Immature natural killer cell (primary cell): ENCODE results near the gene TRIP11. TPM values are rescaled to one million over a fixed set of nuclear protein-coding genes. Genes with fewer than 3 reads are reported as not detected.
"Not testable (repeated sequence)": the region's sequence is repeated elsewhere in the genome, so short reads cannot be mapped to it uniquely, and the experiment has no call there.

Experiments used
- DNase-seq, 3 donors: peaks; one replicate each; pipeline ENCODE4 v3.0.0; 2022; ENCODE audit warnings: mixed read lengths in 1 of 3
- H3K27ac Mint-ChIP-seq, 6 donors: one replicate each; pipeline ENCODE4 v1.8.0; 2020; ENCODE audit warnings: mixed read lengths in 6 of 6, mild to moderate bottlenecking in 5 of 6, inconsistent platforms in 4 of 6, moderate library complexity in 3 of 6
- H3K27me3 Mint-ChIP-seq, 3 donors: one replicate each; pipeline ENCODE4 v1.8.0; 2020 to 2021; ENCODE audit warnings: low read depth in 3 of 3, mild to moderate bottlenecking in 3 of 3, mixed read lengths in 3 of 3, moderate library complexity in 3 of 3, inconsistent platforms in 1 of 3
- H3K36me3 Mint-ChIP-seq, 3 donors: one replicate each; pipeline ENCODE4 v1.8.0; 2020; ENCODE audit warnings: mixed read lengths in 3 of 3, inconsistent platforms in 2 of 3, mild to moderate bottlenecking in 2 of 3
- H3K4me1 Mint-ChIP-seq, 2 donors: one replicate each; pipeline ENCODE4 v1.8.0; 2020; ENCODE audit warnings: inconsistent platforms in 2 of 2, mild to moderate bottlenecking in 2 of 2, mixed read lengths in 2 of 2, moderate library complexity in 1 of 2
- H3K4me3 Mint-ChIP-seq, 5 donors: one replicate each; pipeline ENCODE4 v1.8.0; 2020; ENCODE audit warnings: mild to moderate bottlenecking in 5 of 5, mixed read lengths in 5 of 5, inconsistent platforms in 3 of 5, moderate library complexity in 3 of 5
- H3K9me3 Mint-ChIP-seq, 6 donors: one replicate each; pipeline ENCODE4 v1.8.0; 2020; ENCODE audit warnings: mild to moderate bottlenecking in 6 of 6, mixed read lengths in 6 of 6, inconsistent platforms in 4 of 6, moderate library complexity in 3 of 6
- polyA plus RNA-seq, 3 donors: library from polyadenylated mRNA; unstranded; fragments of 300-500 nt; fragmentation: Illumina TruSeq; gene quantifications; one replicate each; pipeline ENCODE4 v1.2.3, GENCODE V29; 2021

TRIP11 gene
- 10 to 100 TPM; 14.3 to 62.6 (median 24.3) TPM for polyA plus RNA-seq

GRCh38 chr14:92039719-92040430 is at the start of gene TRIP11:
TRIP11 (minus strand) TSS chr14:92040059; CDS start chr14:92039685, 374 bp downstream.
- H3K4me1 Mint-ChIP-seq = peaks cover 48 to 54% of the 10 kb centered on the region in 2 donors
- H3K9me3 Mint-ChIP-seq = no peaks in the 10 kb centered on the region
- peak within 1 kb of the TSS in 5 of 6 donors; percentile 94 to 100 (median 97) for H3K27ac Mint-ChIP-seq
- peak within 1 kb of the TSS; percentile 89 to 100 (median 96) for H3K4me3 Mint-ChIP-seq
- DNase-seq = peak; percentile 95 to 96 (median 96)
- peaks cover 6 to 10% (median 7%) of the 10 kb centered on the region in 3 donors for H3K27me3 Mint-ChIP-seq
- H3K36me3 Mint-ChIP-seq = no peaks in the 10 kb centered on the region

GRCh38 chr14:92088494-92088893 is 48.6 kb upstream of the TRIP11 start:
- Mint-ChIP-seq H3K36me3 (peaks cover 25 to 35% (median 31%) of the 10 kb centered on the region in 3 donors), H3K4me3 (no peak overlapping the region), H3K9me3 (no peaks in the 10 kb centered on the region), H3K27me3 (peaks cover 0 to 3% (median 0%) of the 10 kb centered on the region in 3 donors), H3K27ac (no peak overlapping the region), H3K4me1 (no peaks in the 10 kb centered on the region)
- DNase-seq = no peak

- Mint-ChIP-seq H3K4me3 (no peak overlapping the region), H3K4me1 (no peaks in the 10 kb centered on the region), H3K36me3 (peaks cover 5 to 14% (median 12%) of the 10 kb centered on the region in 3 donors), H3K27me3 (peaks cover 0 to 2% (median 0%) of the 10 kb centered on the region in 3 donors), H3K9me3 (no peaks in the 10 kb centered on the region), H3K27ac (no peak overlapping the region)
- no peak for DNase-seq
Measured at GRCh38 chr14:92074555-92074954, 34.7 kb upstream of the TRIP11 start.

- no peaks in the 10 kb centered on the region for H3K4me1 Mint-ChIP-seq
- H3K27me3 Mint-ChIP-seq = no peaks in the 10 kb centered on the region
- H3K27ac Mint-ChIP-seq = no peak overlapping the region
- no peaks in the 10 kb centered on the region for H3K9me3 Mint-ChIP-seq
- H3K4me3 Mint-ChIP-seq = no peak overlapping the region
- DNase-seq = no peak
- H3K36me3 Mint-ChIP-seq = peaks cover 0 to 7% (median 6%) of the 10 kb centered on the region in 3 donors
Measured at GRCh38 chr14:92058006-92058917, 18.4 kb upstream of the TRIP11 start.

GRCh38 chr14:92049781-92050180 is 9.9 kb upstream of the TRIP11 start:
- no peak for DNase-seq
- H3K27ac Mint-ChIP-seq = no peak overlapping the region
- no peak overlapping the region for H3K4me3 Mint-ChIP-seq
- peaks cover 0 to 2% (median 0%) of the 10 kb centered on the region in 3 donors for H3K27me3 Mint-ChIP-seq
- no peaks in the 10 kb centered on the region for H3K4me1 Mint-ChIP-seq
- H3K36me3 Mint-ChIP-seq = peaks cover 17 to 31% (median 27%) of the 10 kb centered on the region in 3 donors
- H3K9me3 Mint-ChIP-seq = peaks cover 0 to 16% (median 5%) of the 10 kb centered on the region in 6 donors

- H3K4me1 Mint-ChIP-seq, H3K27ac Mint-ChIP-seq, DNase-seq, H3K27me3 Mint-ChIP-seq, H3K4me3 Mint-ChIP-seq: not testable (repeated sequence)
- Mint-ChIP-seq H3K36me3 (peaks cover 17 to 31% (median 27%) of the 10 kb centered on the region in 3 donors), H3K9me3 (peaks cover 0 to 16% (median 5%) of the 10 kb centered on the region in 6 donors)
Measured at GRCh38 chr14:92049221-92049620, 9.4 kb upstream of the TRIP11 start.

- DNase-seq = peak in 1 of 3 donors; percentile 20
- H3K4me1 Mint-ChIP-seq, H3K27me3 Mint-ChIP-seq, H3K4me3 Mint-ChIP-seq, H3K27ac Mint-ChIP-seq: not testable (repeated sequence)
- Mint-ChIP-seq H3K36me3 (peaks cover 17 to 24% (median 23%) of the 10 kb centered on the region in 3 donors), H3K9me3 (peaks cover 0 to 16% (median 5%) of the 10 kb centered on the region in 6 donors)
Measured at GRCh38 chr14:92045904-92046303, 6.0 kb upstream of the TRIP11 start.

GRCh38 chr14:92041766-92042165 is 1.9 kb upstream of the TRIP11 start:
- not testable (repeated sequence) for H3K27me3 Mint-ChIP-seq, H3K36me3 Mint-ChIP-seq, DNase-seq, H3K9me3 Mint-ChIP-seq
- Mint-ChIP-seq H3K27ac (peak overlapping the region in 3 of 6 donors; percentile 30 to 75 (median 56)), H3K4me3 (peak overlapping the region in 2 of 5 donors; percentile 15 to 51), H3K4me1 (peaks cover 38 to 42% of the 10 kb centered on the region in 2 donors)

GRCh38 chr14:92041203-92041602 is 1.3 kb upstream of the TRIP11 start:
- H3K27me3 Mint-ChIP-seq = peaks cover 6 to 10% (median 7%) of the 10 kb centered on the region in 3 donors
- no peaks in the 10 kb centered on the region for H3K9me3 Mint-ChIP-seq
- no peaks in the 10 kb centered on the region for H3K36me3 Mint-ChIP-seq
- H3K4me1 Mint-ChIP-seq = peaks cover 43 to 48% of the 10 kb centered on the region in 2 donors
- no peak for DNase-seq
- peak overlapping the region in 2 of 6 donors; percentile 75 to 96 for H3K27ac Mint-ChIP-seq
- peak overlapping the region in 2 of 5 donors; percentile 43 to 100 for H3K4me3 Mint-ChIP-seq

- Mint-ChIP-seq H3K4me3 (peak overlapping the region; percentile 89 to 100 (median 96)), H3K27me3 (peaks cover 6 to 10% (median 7%) of the 10 kb centered on the region in 3 donors), H3K36me3 (no peaks in the 10 kb centered on the region), H3K9me3 (no peaks in the 10 kb centered on the region), H3K4me1 (peaks cover 48 to 54% of the 10 kb centered on the region in 2 donors), H3K27ac (peak overlapping the region in 5 of 6 donors; percentile 94 to 100 (median 97))
- DNase-seq = no peak
Measured at GRCh38 chr14:92040431-92041051, 682 bp upstream of the TRIP11 start.

- peak overlapping the region in 5 of 6 donors; percentile 94 to 100 (median 97) for H3K27ac Mint-ChIP-seq
- DNase-seq = peak in 1 of 3 donors; percentile 11
- H3K36me3 Mint-ChIP-seq = no peaks in the 10 kb centered on the region
- peaks cover 6 to 10% (median 7%) of the 10 kb centered on the region in 3 donors for H3K27me3 Mint-ChIP-seq
- no peaks in the 10 kb centered on the region for H3K9me3 Mint-ChIP-seq
- peak overlapping the region; percentile 89 to 100 (median 96) for H3K4me3 Mint-ChIP-seq
- H3K4me1 Mint-ChIP-seq = peaks cover 48 to 54% of the 10 kb centered on the region in 2 donors
Measured at GRCh38 chr14:92039063-92039718, 668 bp downstream of the TRIP11 start.

GRCh38 chr14:92037989-92038388 is 1.9 kb downstream of the TRIP11 start:
- no peak for DNase-seq
- Mint-ChIP-seq H3K4me3 (peak overlapping the region; percentile 65 to 98 (median 94)), H3K27me3 (peaks cover 6 to 10% (median 7%) of the 10 kb centered on the region in 3 donors), H3K4me1 (peaks cover 53 to 63% of the 10 kb centered on the region in 2 donors), H3K36me3 (no peaks in the 10 kb centered on the region), H3K27ac (peak overlapping the region in 5 of 6 donors; percentile 6 to 97 (median 76)), H3K9me3 (no peaks in the 10 kb centered on the region)

GRCh38 chr14:92035890-92036289 is 4.0 kb downstream of the TRIP11 start:
- Mint-ChIP-seq H3K27ac (peak overlapping the region in 1 of 6 donors; percentile 7), H3K4me1 (peaks cover 51 to 61% of the 10 kb centered on the region in 2 donors)
- DNase-seq = no peak

More at GRCh38 chr14:92035890-92036289, 4.0 kb downstream of the TRIP11 start:
- Mint-ChIP-seq H3K4me3 (no peak overlapping the region), H3K9me3 (no peaks in the 10 kb centered on the region), H3K36me3 (no peaks in the 10 kb centered on the region), H3K27me3 (peaks cover 6 to 10% (median 7%) of the 10 kb centered on the region in 3 donors)
